Measurements from ENCODE around the gene ACAP1.

DNA sequence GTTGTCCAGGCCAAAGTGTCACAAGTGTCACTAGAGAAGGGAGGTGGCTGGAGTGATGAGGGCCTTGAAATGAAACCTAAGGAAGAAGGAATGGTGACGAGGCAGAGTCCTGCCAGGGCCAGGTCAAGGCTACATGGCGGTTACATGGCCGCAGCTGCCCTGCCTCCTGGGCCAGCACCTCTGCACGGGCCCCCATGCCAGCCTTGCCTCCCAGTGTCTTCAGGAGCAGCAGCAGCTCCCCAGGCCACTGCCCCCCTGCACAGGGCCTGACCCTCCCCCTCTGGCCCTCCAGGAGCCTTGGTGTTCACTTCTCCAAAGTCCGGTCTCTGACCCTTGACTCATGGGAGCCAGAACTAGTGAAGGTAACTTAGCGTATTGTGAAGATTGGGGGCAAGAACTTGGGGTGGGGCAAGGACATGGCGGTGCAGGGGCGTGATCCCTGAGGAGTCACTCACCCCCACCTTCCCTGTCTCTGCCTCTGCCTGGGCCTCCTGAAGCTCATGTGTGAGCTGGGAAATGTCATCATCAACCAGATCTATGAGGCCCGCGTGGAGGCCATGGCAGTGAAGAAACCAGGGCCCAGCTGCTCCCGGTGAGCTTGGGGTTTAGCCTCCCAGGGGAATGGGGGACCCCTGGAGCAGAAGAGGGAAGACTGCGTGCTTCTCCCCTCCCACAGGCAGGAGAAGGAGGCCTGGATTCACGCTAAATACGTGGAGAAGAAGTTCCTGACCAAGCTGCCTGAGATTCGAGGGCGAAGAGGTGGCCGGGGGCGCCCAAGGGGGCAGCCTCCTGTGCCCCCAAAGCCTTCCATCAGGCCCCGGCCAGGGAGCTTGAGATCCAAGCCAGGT lies 11.5 kb downstream of the ACAP1 start:
- TF ChIP-seq, protein P1, sequence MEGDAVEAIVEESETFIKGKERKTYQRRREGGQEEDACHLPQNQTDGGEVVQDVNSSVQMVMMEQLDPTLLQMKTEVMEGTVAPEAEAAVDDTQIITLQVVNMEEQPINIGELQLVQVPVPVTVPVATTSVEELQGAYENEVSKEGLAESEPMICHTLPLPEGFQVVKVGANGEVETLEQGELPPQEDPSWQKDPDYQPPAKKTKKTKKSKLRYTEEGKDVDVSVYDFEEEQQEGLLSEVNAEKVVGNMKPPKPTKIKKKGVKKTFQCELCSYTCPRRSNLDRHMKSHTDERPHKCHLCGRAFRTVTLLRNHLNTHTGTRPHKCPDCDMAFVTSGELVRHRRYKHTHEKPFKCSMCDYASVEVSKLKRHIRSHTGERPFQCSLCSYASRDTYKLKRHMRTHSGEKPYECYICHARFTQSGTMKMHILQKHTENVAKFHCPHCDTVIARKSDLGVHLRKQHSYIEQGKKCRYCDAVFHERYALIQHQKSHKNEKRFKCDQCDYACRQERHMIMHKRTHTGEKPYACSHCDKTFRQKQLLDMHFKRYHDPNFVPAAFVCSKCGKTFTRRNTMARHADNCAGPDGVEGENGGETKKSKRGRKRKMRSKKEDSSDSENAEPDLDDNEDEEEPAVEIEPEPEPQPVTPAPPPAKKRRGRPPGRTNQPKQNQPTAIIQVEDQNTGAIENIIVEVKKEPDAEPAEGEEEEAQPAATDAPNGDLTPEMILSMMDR (IDR thresholded peaks at IDR 0.05): no peak
- TF ChIP-seq POLR2A (IDR thresholded peaks at IDR 0.05): no peak
